SK-N-SH treated with all-trans-retinoic acid at 6 μM for 48 hours (cell line): ENCODE measurements around the gene TRABD2B.

ENCODE experiments used
- CSDC2 ChIP-seq: fragments of 250-450 bp; sonication (Bioruptor Pico); IDR thresholded peaks from 2 replicates; pipeline ENCODE4 v1.5.0; 2020; ENCODE audit warnings: mild to moderate bottlenecking, moderate library complexity
- OSR1 ChIP-seq: fragments of 250-450 bp; sonication (Bioruptor Pico); IDR thresholded peaks from 2 replicates; pipeline ENCODE4 v1.8.0; 2022; ENCODE audit warnings: moderate library complexity, mild to moderate bottlenecking, inconsistent platforms
- PPARA ChIP-seq: fragments of 250-450 bp; sonication (Bioruptor Pico); IDR thresholded peaks from 2 replicates; pipeline ENCODE4 v1.5.0; 2020; ENCODE audit warnings: mild to moderate bottlenecking, borderline replicate concordance
- RARB ChIP-seq: fragments of 250-450 bp; sonication (Bioruptor Pico); IDR thresholded peaks from 2 replicates; pipeline ENCODE4 v1.8.0; 2021; ENCODE audit warnings: mild to moderate bottlenecking, moderate library complexity
- SNAI2 ChIP-seq: fragments of 250-450 bp; sonication (Bioruptor Pico); IDR thresholded peaks from 2 replicates; pipeline ENCODE4 v1.5.0; 2020; ENCODE audit warnings: mild to moderate bottlenecking, moderate library complexity
- TCF4 ChIP-seq: fragments of 250-450 bp; sonication (Bioruptor Pico); IDR thresholded peaks from 2 replicates; pipeline ENCODE4 v1.8.0; 2021; ENCODE audit warnings: mild to moderate bottlenecking, moderate library complexity, borderline replicate concordance
- TOX ChIP-seq: fragments of 250-450 bp; sonication (Bioruptor Pico); IDR thresholded peaks from 2 replicates; pipeline ENCODE4 v1.8.0; 2021; ENCODE audit warnings: mild to moderate bottlenecking, moderate library complexity, borderline replicate concordance
- ZC3H10 ChIP-seq: fragments of 250-450 bp; sonication (Bioruptor Pico); IDR thresholded peaks from 2 replicates; pipeline ENCODE4 v1.5.1; 2021; ENCODE audit warnings: mild to moderate bottlenecking, moderate library complexity
- ZFP3 ChIP-seq: fragments of 250-450 bp; sonication (Bioruptor Pico); IDR thresholded peaks from 2 replicates; pipeline ENCODE4 v1.5.0; 2020; ENCODE audit warnings: mild to moderate bottlenecking, moderate library complexity
- ZFP30 ChIP-seq: fragments of 450-650 bp; formaldehyde crosslinking; IDR thresholded peaks from 2 replicates; pipeline ENCODE4 v1.5.0; 2022; ENCODE audit warnings: mild to moderate bottlenecking, moderate library complexity
- ZNF70 ChIP-seq: fragments of 450-650 bp; formaldehyde crosslinking; IDR thresholded peaks from 2 replicates; pipeline ENCODE4 v1.5.0; 2020; ENCODE audit warnings: mild to moderate bottlenecking, moderate library complexity
- TF ChIP-seq, protein P1 (sequence below): fragments of 250-450 bp; sonication (Bioruptor Pico); IDR thresholded peaks from 2 replicates; pipeline ENCODE4 v1.8.0; 2020; ENCODE audit warnings: mild to moderate bottlenecking, moderate library complexity, borderline replicate concordance

DNA sequence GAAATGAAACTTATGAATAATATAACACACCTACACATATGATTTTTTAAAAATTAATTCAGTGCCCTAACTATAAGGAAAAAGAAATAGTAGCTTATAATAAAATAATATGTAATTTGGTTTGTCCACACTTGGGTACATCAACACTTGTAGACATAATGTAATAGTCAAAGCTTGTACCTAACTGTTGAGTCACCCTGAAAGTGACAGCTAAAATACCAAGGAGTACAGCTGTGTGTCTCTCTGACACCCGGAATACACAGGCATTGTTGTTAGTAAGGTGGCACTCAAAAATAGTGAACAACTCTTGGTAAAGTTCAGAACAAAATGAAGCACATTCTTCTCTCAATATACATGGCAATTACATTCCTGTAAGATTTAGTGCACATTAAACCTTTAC is 243.4 kb downstream of the TRABD2B start:
- TF ChIP-seq TCF4 (CRISPR knock-in tag) = no peak
- TF ChIP-seq, protein P1, sequence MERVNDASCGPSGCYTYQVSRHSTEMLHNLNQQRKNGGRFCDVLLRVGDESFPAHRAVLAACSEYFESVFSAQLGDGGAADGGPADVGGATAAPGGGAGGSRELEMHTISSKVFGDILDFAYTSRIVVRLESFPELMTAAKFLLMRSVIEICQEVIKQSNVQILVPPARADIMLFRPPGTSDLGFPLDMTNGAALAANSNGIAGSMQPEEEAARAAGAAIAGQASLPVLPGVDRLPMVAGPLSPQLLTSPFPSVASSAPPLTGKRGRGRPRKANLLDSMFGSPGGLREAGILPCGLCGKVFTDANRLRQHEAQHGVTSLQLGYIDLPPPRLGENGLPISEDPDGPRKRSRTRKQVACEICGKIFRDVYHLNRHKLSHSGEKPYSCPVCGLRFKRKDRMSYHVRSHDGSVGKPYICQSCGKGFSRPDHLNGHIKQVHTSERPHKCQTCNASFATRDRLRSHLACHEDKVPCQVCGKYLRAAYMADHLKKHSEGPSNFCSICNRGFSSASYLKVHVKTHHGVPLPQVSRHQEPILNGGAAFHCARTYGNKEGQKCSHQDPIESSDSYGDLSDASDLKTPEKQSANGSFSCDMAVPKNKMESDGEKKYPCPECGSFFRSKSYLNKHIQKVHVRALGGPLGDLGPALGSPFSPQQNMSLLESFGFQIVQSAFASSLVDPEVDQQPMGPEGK (CRISPR knock-in tag) = no peak
- TF ChIP-seq ZFP3 (CRISPR knock-in tag) = no peak
- no peak for TF ChIP-seq CSDC2 (CRISPR knock-in tag)
- TF ChIP-seq ZC3H10 (CRISPR knock-in tag) = no peak
- no peak for TF ChIP-seq OSR1
- TF ChIP-seq TOX = no peak
- no peak for TF ChIP-seq PPARA (CRISPR knock-in tag)
- no peak for TF ChIP-seq ZFP30
- no peak for TF ChIP-seq RARB
- no peak for TF ChIP-seq ZNF70 (CRISPR knock-in tag)
- TF ChIP-seq SNAI2 (CRISPR knock-in tag) = no peak
